PC-9 (cell line): ENCODE results near the gene CNIH3. TPM values are rescaled to one million over a fixed set of nuclear protein-coding genes. Genes with fewer than 3 reads are reported as not detected.

Source experiments
- BruUV-seq: library from RNA; stranded (reverse); fragments of 400-500 nt; replicated peaks from 2 replicates; lab custom pipeline; 2021; lab: Mats Ljungman, UMichigan
- CTCF ChIA-PET: fragments of 300-600 bp; sonication (Branson Sonifier 250); formaldehyde crosslinking; loops from one replicate; lab custom pipeline; 2022; ENCODE audit warnings: antibody characterized with exemption; lab: Charles Lee
- POLR2A ChIA-PET: fragments of 300-600 bp; sonication (Branson Sonifier 250); formaldehyde crosslinking; loops from one replicate; lab custom pipeline; 2022; ENCODE audit warnings: antibody characterized with exemption; ENCODE audit not compliant: unreplicated experiment; lab: Charles Lee
- DNase-seq, 2 experiments: peaks; one replicate each; pipeline versions ENCODE4 v3.0.0 to v3.0.0-alpha.2; 2015 to 2022; ENCODE audit warnings: mixed read lengths in 1 of 2
- H2AFZ ChIP-seq: fragments of 200-600 bp; sonication (generic); 2 replicates; pipeline ENCODE4 v1.8.1; 2017; ENCODE audit warnings: antibody characterized with exemption
- H3F3A ChIP-seq: fragments of 200-600 bp; sonication (generic); 2 replicates; pipeline ENCODE4 v1.8.1; 2017; ENCODE audit warnings: antibody characterized with exemption, mild to moderate bottlenecking, low read depth; ENCODE audit not compliant: insufficient read depth
- H3K27ac ChIP-seq: fragments of 200-600 bp; sonication (generic); 2 replicates; pipeline ENCODE4 v1.6.1; 2016; ENCODE audit warnings: mixed run types
- H3K27me3 ChIP-seq: fragments of 200-600 bp; sonication (generic); 2 replicates; pipeline ENCODE4 v1.6.1; 2016; ENCODE audit warnings: low read depth, mixed run types; ENCODE audit not compliant: insufficient read depth
- H3K36me3 ChIP-seq: fragments of 200-600 bp; sonication (generic); 2 replicates; pipeline ENCODE4 v1.6.1; 2016; ENCODE audit warnings: low read depth, mixed run types
- H3K4me1 ChIP-seq: fragments of 200-600 bp; sonication (generic); replicated peaks from 2 replicates; pipeline ENCODE4 v1.6.1; 2016; ENCODE audit warnings: mixed run types; ENCODE audit not compliant: insufficient read depth
- H3K4me2 ChIP-seq: fragments of 200-600 bp; sonication (generic); 2 replicates; pipeline ENCODE4 v1.6.1; 2017; ENCODE audit warnings: mixed run types
- H3K4me3 ChIP-seq: fragments of 200-600 bp; sonication (generic); 2 replicates; pipeline ENCODE4 v1.6.1; 2016; ENCODE audit warnings: mixed run types
- H3K79me2 ChIP-seq: fragments of 200-600 bp; sonication (generic); 2 replicates; pipeline ENCODE4 v1.6.1; 2017; ENCODE audit warnings: low read depth, mixed run types
- H3K9me2 ChIP-seq: fragments of 200-600 bp; sonication (generic); 2 replicates; pipeline ENCODE4 v1.8.1; 2017; ENCODE audit warnings: mild to moderate bottlenecking; ENCODE audit not compliant: insufficient read depth
- H3K9me3 ChIP-seq: fragments of 200-600 bp; sonication (generic); 2 replicates; pipeline ENCODE4 v1.8.1; 2016; ENCODE audit warnings: low read depth; ENCODE audit not compliant: insufficient read depth
- H4K20me1 ChIP-seq: fragments of 200-600 bp; sonication (generic); 2 replicates; pipeline ENCODE4 v1.8.1; 2017; ENCODE audit not compliant: insufficient read depth
- EZH2 ChIP-seq: fragments of 200-600 bp; sonication (generic); IDR thresholded peaks from 2 replicates; pipeline ENCODE4 v1.8.0; 2017; ENCODE audit warnings: antibody characterized with exemption, low read depth
- intact Hi-C: fragments of 100-400 bp; cut with micrococcal nuclease; formaldehyde crosslinking; loops from one replicate; pipeline ENCODE4 v1.10.0; 2022; ENCODE audit not compliant: unreplicated experiment
- total RNA-seq: library from RNA; stranded (reverse); gene quantifications from 2 replicates; pipeline ENCODE4 v1.2.3, GENCODE V29; 2021
- TF ChIP-seq, protein P1 (sequence below): fragments of 200-600 bp; sonication (generic); conservative IDR thresholded peaks from 2 replicates; pipeline ENCODE4 v1.6.1; 2017; ENCODE audit warnings: mixed run types, antibody characterized with exemption, mild to moderate bottlenecking, moderate library complexity

The CNIH3 gene
- total RNA-seq, 1 experiment from 2014 or later = 8.4 TPM

DNA sequence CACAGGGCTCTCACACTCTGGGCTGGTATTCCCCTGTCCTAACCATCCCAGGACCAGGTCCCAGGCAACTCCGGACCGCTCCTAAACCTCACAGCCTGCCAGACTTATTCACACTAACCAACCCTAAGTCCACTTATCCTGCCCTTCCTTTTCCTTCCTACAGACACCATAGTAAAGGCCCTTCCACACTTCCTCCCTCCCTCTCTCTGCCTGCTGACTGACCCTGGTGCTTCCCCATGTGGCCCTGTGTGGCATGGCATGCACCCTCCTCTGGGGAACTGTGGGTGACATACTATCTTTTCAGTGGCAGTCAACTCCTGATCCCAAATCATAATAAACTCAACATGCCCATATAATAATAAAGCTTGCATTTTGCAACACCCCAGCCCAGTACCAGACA lies 158.3 kb downstream of the CNIH3 start:
- Histone ChIP-seq H3K79me2 (no peaks in the 10 kb centered on the region), H3K4me3 (no peak overlapping the region), H3K27ac (no peak overlapping the region), H3F3A (no peaks in the 10 kb centered on the region), H3K9me3 (0 out of 2 replicates have a peak, but pooled peaks cover 3% of the 10 kb centered on the region), H3K9me2 (no peaks in the 10 kb centered on the region; the same call in 1 of the 2 replicates), H4K20me1 (no peaks in the 10 kb centered on the region), H3K36me3 (no peaks in the 10 kb centered on the region), H3K27me3 (no peaks in the 10 kb centered on the region), H3K4me2 (no peak overlapping the region), H2AFZ (no peak overlapping the region), H3K4me1 (peaks cover 13% of the 10 kb centered on the region)
- no TSS peak for BruUV-seq
- no peak for DNase-seq
- intact Hi-C loops = no loop called here
- POLR2A ChIA-PET = no interaction called here
- TF ChIP-seq, protein P1, sequence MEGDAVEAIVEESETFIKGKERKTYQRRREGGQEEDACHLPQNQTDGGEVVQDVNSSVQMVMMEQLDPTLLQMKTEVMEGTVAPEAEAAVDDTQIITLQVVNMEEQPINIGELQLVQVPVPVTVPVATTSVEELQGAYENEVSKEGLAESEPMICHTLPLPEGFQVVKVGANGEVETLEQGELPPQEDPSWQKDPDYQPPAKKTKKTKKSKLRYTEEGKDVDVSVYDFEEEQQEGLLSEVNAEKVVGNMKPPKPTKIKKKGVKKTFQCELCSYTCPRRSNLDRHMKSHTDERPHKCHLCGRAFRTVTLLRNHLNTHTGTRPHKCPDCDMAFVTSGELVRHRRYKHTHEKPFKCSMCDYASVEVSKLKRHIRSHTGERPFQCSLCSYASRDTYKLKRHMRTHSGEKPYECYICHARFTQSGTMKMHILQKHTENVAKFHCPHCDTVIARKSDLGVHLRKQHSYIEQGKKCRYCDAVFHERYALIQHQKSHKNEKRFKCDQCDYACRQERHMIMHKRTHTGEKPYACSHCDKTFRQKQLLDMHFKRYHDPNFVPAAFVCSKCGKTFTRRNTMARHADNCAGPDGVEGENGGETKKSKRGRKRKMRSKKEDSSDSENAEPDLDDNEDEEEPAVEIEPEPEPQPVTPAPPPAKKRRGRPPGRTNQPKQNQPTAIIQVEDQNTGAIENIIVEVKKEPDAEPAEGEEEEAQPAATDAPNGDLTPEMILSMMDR = 0 out of 2 replicates have a peak, but pooled peaks have one; percentile 24
- TF ChIP-seq EZH2 = no peak
- CTCF ChIA-PET = no interaction called here

- ChIA-PET CTCF (no interaction called here), POLR2A (interaction anchor here (0.7 kb wide), 1 partner anchor 1342 kb away, joined by 6 read pairs; no protein-coding TSS in a partner anchor)
- H3K4me3 ChIP-seq = no peak overlapping the region
These were observed 161.1 kb downstream of the CNIH3 start for GRCh38 chr1:224777180-224777579.

DNA sequence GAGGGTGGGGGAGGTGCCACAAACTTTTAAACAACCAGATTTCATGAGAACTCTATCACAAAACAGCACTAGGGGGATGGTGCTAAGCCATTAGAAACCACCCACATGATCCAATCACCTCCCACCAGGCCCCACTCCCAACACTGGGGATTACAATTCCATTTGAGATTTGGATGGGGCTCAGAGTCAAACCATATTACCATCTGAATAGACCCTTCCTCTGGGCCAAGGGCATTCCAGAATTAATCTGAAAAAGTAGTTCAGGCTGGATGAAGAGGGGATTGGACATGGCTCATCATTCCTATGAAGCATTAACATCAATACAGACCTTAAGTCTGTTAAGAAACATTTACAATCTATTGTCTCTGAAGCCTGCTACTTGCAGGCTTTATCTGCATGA lies 163.4 kb downstream of the CNIH3 start:
- H3K79me2 ChIP-seq = no peaks in the 10 kb centered on the region
- intact Hi-C loops = no loop called here
- DNase-seq = no peak
- no peaks in the 10 kb centered on the region for H3K36me3 ChIP-seq
- H3K4me3 ChIP-seq = no peak overlapping the region
- no peaks in the 10 kb centered on the region; the same call in 1 of the 2 replicates for H3F3A ChIP-seq
- no peaks in the 10 kb centered on the region for H3K27me3 ChIP-seq
- H3K4me2 ChIP-seq = no peak overlapping the region
- no peaks in the 10 kb centered on the region for H4K20me1 ChIP-seq
- CTCF ChIA-PET = interaction anchor here (0.7 kb wide), 1 partner anchor 626 kb away, joined by 3 read pairs; no protein-coding TSS in a partner anchor
- no peak overlapping the region for H3K27ac ChIP-seq
- TF ChIP-seq, protein P1 = no peak
- TF ChIP-seq EZH2 = no peak
- no peak overlapping the region for H2AFZ ChIP-seq
- no TSS peak for BruUV-seq
- POLR2A ChIA-PET = no interaction called here
- H3K9me3 ChIP-seq = no peaks in the 10 kb centered on the region; the same call in 1 of the 2 replicates
- peaks cover 28% of the 10 kb centered on the region for H3K4me1 ChIP-seq
- H3K9me2 ChIP-seq = no peaks in the 10 kb centered on the region; the same call in 1 of the 2 replicates

More at GRCh38 chr1:224777180-224777579, 161.1 kb downstream of the CNIH3 start:
- no peak overlapping the region for H3K4me2 ChIP-seq
- H3K27ac ChIP-seq = no peak overlapping the region
- no peaks in the 10 kb centered on the region for H3F3A ChIP-seq
- no peaks in the 10 kb centered on the region for H3K36me3 ChIP-seq
- DNase-seq = no peak
- H2AFZ ChIP-seq = no peak overlapping the region
- peaks cover 4% of the 10 kb centered on the region for H3K4me1 ChIP-seq
- BruUV-seq = no TSS peak
- H3K9me3 ChIP-seq = peaks cover under 1% of the 10 kb centered on the region; the same call in 1 of the 2 replicates
- no peaks in the 10 kb centered on the region for H3K27me3 ChIP-seq
- TF ChIP-seq, protein P1 = no peak
- no peak for TF ChIP-seq EZH2
- intact Hi-C loops = no loop called here
- no peaks in the 10 kb centered on the region; the same call in 1 of the 2 replicates for H3K9me2 ChIP-seq
- no peaks in the 10 kb centered on the region for H3K79me2 ChIP-seq
- H4K20me1 ChIP-seq = no peaks in the 10 kb centered on the region
